HepG2 (cell line): ENCODE results near the gene CEP128. TPM values are rescaled to one million over a fixed set of nuclear protein-coding genes. Genes with fewer than 3 reads are reported as not detected.

ENCODE experiments used
- ATAC-seq: fragments of 200-7000 bp; cut with Tn5 transposase; 3 replicates; pipeline ENCODE4 v1.9.1; 2020; ENCODE audit warnings: mild to moderate bottlenecking, moderate library complexity
- BruUV-seq: library from RNA; stranded (reverse); fragments of 400-500 nt; replicated peaks from 2 replicates; lab custom pipeline; 2021; lab: Mats Ljungman, UMichigan
- CTCF ChIA-PET: fragments of 300-600 bp; formaldehyde crosslinking; extraction: SDS; loops from one replicate; lab custom pipeline; 2021; ENCODE audit warnings: low total read pairs, inconsistent platforms, low intra/inter-chr PET ratio; lab: Yijun Ruan, JAX
- POLR2A ChIA-PET: fragments of 350-600 bp; sonication (Branson Sonifier 250); formaldehyde crosslinking; loops from one replicate; lab custom pipeline; 2020; ENCODE audit warnings: antibody characterized with exemption, inconsistent platforms; lab: Yijun Ruan, JAX
- DNase-seq: peaks from one replicate; pipeline ENCODE4 v3.0.0-alpha.2; 2015; ENCODE audit warnings: low spot score
- FAIRE-seq: peaks from 3 replicates; lab custom pipeline; 2011; peaks lifted over from hg19 to GRCh38; lab: Jason Lieb, UNC
- H2AFZ ChIP-seq: one replicate; pipeline ENCODE4 v1.6.1; 2011; ENCODE audit warnings: low read length, inconsistent platforms
- H3K27ac ChIP-seq: fragments of 300-600 bp; 3 replicates; pipeline ENCODE4 v1.8.0; 2011; ENCODE audit warnings: mixed run types, mild to moderate bottlenecking, mixed read lengths, low read length, inconsistent platforms; ENCODE audit not compliant: insufficient read depth; ENCODE audit errors: extremely low read length
- H3K27me3 ChIP-seq, 2 experiments: fragments of 200-600 bp in 1 of 2; 2 replicates in 1 of 2; 3 replicates in 1 of 2; pipeline versions ENCODE4 v1.6.0 to v1.8.0; 2011; ENCODE audit warnings: low read length in 2 of 2, mild to moderate bottlenecking in 2 of 2, moderate library complexity in 2 of 2, inconsistent platforms in 1 of 2; ENCODE audit not compliant: insufficient read depth in 2 of 2, control insufficient read depth in 1 of 2
- H3K36me3 ChIP-seq, 2 experiments: fragments of 200-600 bp in 1 of 2; replicated peaks in 1 of 2; 2 replicates in 1 of 2; 3 replicates in 1 of 2; pipeline versions ENCODE4 v1.5.1 to v1.8.0; 2011; ENCODE audit warnings: low read length in 2 of 2, inconsistent platforms in 1 of 2; ENCODE audit not compliant: insufficient read depth in 2 of 2, control insufficient read depth in 1 of 2
- H3K4me1 ChIP-seq: 2 replicates; pipeline ENCODE4 v1.5.1; 2012; ENCODE audit warnings: low read length, inconsistent platforms; ENCODE audit not compliant: insufficient read depth
- H3K4me2 ChIP-seq: 2 replicates; pipeline ENCODE4 v1.6.0; 2011; ENCODE audit warnings: low read depth, low read length, inconsistent platforms
- H3K4me3 ChIP-seq, 3 experiments: fragments of 200-600 bp in 1 of 3; sonication (generic), shearing (Covaris generic) in 1 of 3; replicated peaks in 1 of 3; 2 replicates each; pipeline ENCODE4 v1.5.1; 2011 to 2016; ENCODE audit warnings: low read length in 3 of 3, inconsistent platforms in 2 of 3, low read depth in 2 of 3, mild to moderate bottlenecking in 2 of 3, control low read depth in 1 of 3, mixed read lengths in 1 of 3; ENCODE audit not compliant: insufficient read depth in 1 of 3
- H3K79me2 ChIP-seq: one replicate; pipeline ENCODE4 v1.6.1; 2011; ENCODE audit warnings: low read length, inconsistent platforms; ENCODE audit not compliant: insufficient read depth
- H3K9ac ChIP-seq: 2 replicates; pipeline ENCODE4 v1.6.0; 2011; ENCODE audit warnings: mild to moderate bottlenecking, low read depth, low read length, inconsistent platforms; ENCODE audit not compliant: insufficient read depth
- H3K9me3 ChIP-seq: 2 replicates; pipeline ENCODE4 v1.5.1; 2012; ENCODE audit warnings: mild to moderate bottlenecking, low read length
- H4K20me1 ChIP-seq: 2 replicates; pipeline ENCODE4 v1.6.0; 2011; ENCODE audit warnings: inconsistent platforms, mild to moderate bottlenecking, low read length, moderate library complexity; ENCODE audit not compliant: insufficient read depth
- MAFK ChIP-seq, 2 experiments: IDR thresholded peaks in 1 of 2; conservative IDR thresholded peaks in 1 of 2; 2 replicates each; pipeline ENCODE4 v1.6.1; 2011; ENCODE audit warnings: improper control_type of control experiment in 2 of 2, low read length in 2 of 2
- ZFP36L1 ChIP-seq: sonication (generic); formaldehyde crosslinking; IDR thresholded peaks from 2 replicates; pipeline ENCODE4 v1.8.0; 2022; ENCODE audit warnings: mild to moderate bottlenecking, missing genetic modification reagents, moderate library complexity
- ZNF136 ChIP-seq: sonication (generic); formaldehyde crosslinking; IDR thresholded peaks from 2 replicates; pipeline ENCODE4 v1.8.1; 2022; ENCODE audit warnings: low read depth, mild to moderate bottlenecking, moderate library complexity, missing genetic modification reagents
- ZNF713 ChIP-seq: sonication (generic); formaldehyde crosslinking; IDR thresholded peaks from 2 replicates; pipeline ENCODE4 v1.4.0; 2020; ENCODE audit warnings: mild to moderate bottlenecking, missing genetic modification reagents
- ZNF879 ChIP-seq: sonication (generic); formaldehyde crosslinking; IDR thresholded peaks from 2 replicates; pipeline ENCODE4 v1.8.1; 2023; ENCODE audit warnings: missing genetic modification reagents
- WGBS: methylation state at CpG from one replicate; pipeline ENCODE4 v1.1.6; 2017; ENCODE audit warnings: low lambda C conversion rate; 5-methylcytosine and 5-hydroxymethylcytosine counted together
- in situ Hi-C: cut with HindIII; loops from 2 replicates; pipeline ENCODE4 v1.10.0; 2017; ENCODE audit warnings: low pct_unique_long_range_greater_than_20kb; ENCODE audit not compliant: extremely low pct_ligation_motif_present
- intact Hi-C: fragments of 100-400 bp; cut with micrococcal nuclease; formaldehyde crosslinking; loops from one replicate; pipeline ENCODE4 v1.10.0; 2022; ENCODE audit not compliant: unreplicated experiment
- polyA plus RNA-seq, 8 experiments: library from polyadenylated mRNA; depleted of rRNA in 3 of 8; stranded (reverse) in 7 of 8; unstranded in 1 of 8; fragments of >200 nt; fragmentation: Illumina TruSeq in 4 of 8; extraction: Trizol in 4 of 8; gene quantifications; 2 replicates each; pipeline versions ENCODE4 v1.2.1 to v1.2.3, GENCODE V29; 2011 to 2016; ENCODE audit warnings: low read depth in 4 of 8, missing spikeins in 1 of 8, mixed read lengths in 1 of 8; ENCODE audit not compliant: insufficient read depth in 1 of 8
- total RNA-seq, 5 experiments: library from RNA; depleted of rRNA; stranded (reverse); fragments of >200 nt; fragmentation: Illumina TruSeq; extraction: Trizol; gene quantifications; 2 replicates each; pipeline ENCODE4 v1.2.3, GENCODE V29; 2016; ENCODE audit warnings: low read depth in 1 of 5

CEP128 gene
- total and polyA plus RNA-seq, 2 of the 13 experiments (the other 11 are each of a cell fraction or from before 2014, with no cell fraction given), result 1.3 to 7.5 TPM

DNA sequence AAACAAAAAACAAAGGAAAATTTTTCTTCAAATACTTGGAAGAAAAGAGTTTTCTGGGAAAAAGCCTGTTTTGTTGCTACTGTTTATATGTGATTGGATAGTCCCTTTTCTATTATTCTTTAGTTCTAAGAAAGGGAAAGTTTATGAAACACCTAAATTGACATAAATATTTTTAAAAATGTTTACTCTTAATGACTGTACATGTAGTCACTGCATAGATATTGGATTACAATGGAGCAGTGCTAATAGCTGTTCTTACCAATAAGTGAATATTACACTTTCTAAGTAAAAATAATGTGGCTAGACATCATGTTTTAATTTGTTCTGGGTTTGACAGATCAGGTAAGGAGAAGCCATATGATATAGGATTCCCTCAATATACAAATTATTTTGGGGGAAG lies 377.5 kb downstream of the CEP128 start (continued):
- no peak for TF ChIP-seq ZNF879 (CRISPR knock-in tag)

DNA sequence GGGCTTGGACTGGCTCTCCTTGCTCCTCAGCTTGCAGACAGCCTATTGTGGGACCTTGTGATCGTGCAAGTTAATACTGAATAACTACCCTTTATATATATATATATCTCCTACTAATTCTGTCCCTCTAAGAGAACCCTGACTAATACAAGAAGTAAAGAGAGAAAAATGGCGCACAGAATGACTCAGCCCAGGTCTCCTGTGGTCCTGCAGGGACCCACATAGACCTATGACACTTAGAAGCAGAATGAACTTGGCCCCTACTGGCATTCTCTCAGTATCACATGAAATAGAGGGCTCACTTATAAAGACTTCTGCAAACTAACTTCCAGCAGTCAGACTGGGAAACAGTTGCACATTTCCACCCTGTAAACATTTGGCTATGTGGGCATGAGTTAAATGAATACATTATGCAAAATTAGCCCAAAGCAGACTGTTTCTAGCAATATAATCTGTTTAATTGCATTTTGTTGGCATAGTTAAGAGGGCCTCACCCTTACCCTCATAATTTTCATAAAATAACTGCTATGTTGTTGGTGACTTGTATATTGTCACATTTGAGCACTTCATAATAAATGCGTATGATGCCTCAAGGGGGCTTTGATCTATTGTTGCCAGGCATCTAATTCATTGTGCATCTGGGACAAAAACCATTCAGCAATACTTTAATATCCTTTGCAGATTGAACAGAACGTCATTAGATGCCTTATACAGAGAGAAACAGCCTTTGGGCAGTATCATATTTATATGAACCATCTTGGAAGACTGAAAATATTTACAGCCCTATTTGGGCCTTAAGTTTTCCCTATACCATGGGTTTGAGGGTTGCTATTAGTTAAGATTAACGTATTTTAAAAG lies 380.5 kb downstream of the CEP128 start:
- Histone ChIP-seq H3K79me2 (no peaks in the 10 kb centered on the region), H3K4me3 (no peak overlapping the region), H3K27ac (no peak overlapping the region), H3K4me1 (no peaks in the 10 kb centered on the region), H4K20me1 (no peaks in the 10 kb centered on the region), H3K4me2 (no peak overlapping the region), H3K9me3 (no peaks in the 10 kb centered on the region), H3K27me3 (no peaks in the 10 kb centered on the region), H2AFZ (no peak overlapping the region), H3K36me3 (no peaks in the 10 kb centered on the region), H3K9ac (no peak overlapping the region)
- FAIRE-seq, result no peak
- ATAC-seq, result no peak
- WGBS, result 87% methylated on average over 5 of the region's 5 CpGs
- DNase-seq, result no peak
- CTCF ChIA-PET, result no interaction called here
- no peak for TF ChIP-seq ZNF136
- no peak for TF ChIP-seq ZNF713 (CRISPR knock-in tag)
- POLR2A ChIA-PET, result no interaction called here
- in situ Hi-C loops (no loop called here), intact Hi-C loops (no loop called here)
- BruUV-seq, result no TSS peak

DNA sequence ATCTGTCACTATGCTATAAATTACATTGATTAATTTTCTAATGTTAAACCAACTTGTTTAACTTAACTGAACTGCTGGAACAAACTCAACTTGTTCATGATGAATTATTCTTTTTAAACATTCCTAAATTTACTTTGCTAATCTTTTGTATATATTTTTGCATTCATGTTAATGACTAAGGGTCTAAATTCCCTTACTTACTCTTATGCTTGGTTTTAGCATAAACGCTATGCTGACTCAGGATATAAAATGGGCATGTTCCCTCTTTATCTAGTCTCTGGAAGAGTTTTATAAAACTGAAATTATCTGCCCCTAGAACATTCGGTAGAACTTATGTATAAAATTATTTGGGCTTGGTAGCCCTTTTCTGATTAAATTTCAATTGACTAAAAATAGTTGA lies 387.4 kb downstream of the CEP128 start:
- H3K4me2 ChIP-seq, result no peak overlapping the region
- WGBS, result 93% methylated on average over 2 of the region's 2 CpGs
- ATAC-seq, result no peak
- intact Hi-C loops, result no loop called here
- H3K27ac ChIP-seq, result no peak overlapping the region
- no peak for FAIRE-seq
- H3K9ac ChIP-seq, result no peak overlapping the region
- in situ Hi-C loops, result no loop called here
- H3K79me2 ChIP-seq, result no peaks in the 10 kb centered on the region
- no peaks in the 10 kb centered on the region for H3K27me3 ChIP-seq
- TF ChIP-seq MAFK (conservative IDR thresholded peaks at IDR 0.05 in 1 of 2, IDR thresholded peaks at IDR 0.05 in 1 of 2; ENCODE audit: low read length in 2 of 2) (peak; percentile 2 to 54; a peak in 2 of 4 replicates), ZFP36L1 (CRISPR knock-in tag) (no peak)
- BruUV-seq, result no TSS peak
- no peak for DNase-seq
- H3K9me3 ChIP-seq, result no peaks in the 10 kb centered on the region
- H4K20me1 ChIP-seq, result no peaks in the 10 kb centered on the region
- no peaks in the 10 kb centered on the region for H3K4me1 ChIP-seq
- no peak overlapping the region for H2AFZ ChIP-seq
- no peak overlapping the region for H3K4me3 ChIP-seq
- POLR2A ChIA-PET, result no interaction called here
- no peaks in the 10 kb centered on the region for H3K36me3 ChIP-seq
- CTCF ChIA-PET, result no interaction called here
